AG04450 (cell line): Measurements from ENCODE around the gene ATL1. TPM values are rescaled to one million over a fixed set of nuclear protein-coding genes. Genes with fewer than 3 reads are reported as not detected.
"Not testable (repeated sequence)": the region's sequence is repeated elsewhere in the genome, so short reads cannot be mapped to it uniquely, and the experiment has no call there.

Source experiments
- CTCF ChIA-PET: fragments of 300-600, 350-600 bp; formaldehyde crosslinking; extraction: SDS; loops from one replicate; lab custom pipeline; 2022; ENCODE audit warnings: antibody characterized with exemption, inconsistent platforms; lab: Charles Lee
- POLR2A ChIA-PET: fragments of 350-600 bp; formaldehyde crosslinking; extraction: SDS; loops from one replicate; lab custom pipeline; 2021; ENCODE audit warnings: antibody characterized with exemption, inconsistent platforms; lab: Yijun Ruan, JAX
- DNase-seq: peaks from one replicate; pipeline ENCODE4 v3.0.0-alpha.2; 2011; ENCODE audit warnings: low read depth, low spot score
- H3K27ac ChIP-seq: one replicate; pipeline ENCODE4 v1.5.1; 2012; ENCODE audit warnings: low read depth, low read length, control low read depth
- H3K27me3 ChIP-seq: one replicate; pipeline ENCODE4 v1.6.0; 2012; ENCODE audit warnings: low read length; ENCODE audit not compliant: control insufficient read depth, insufficient read depth
- H3K4me3 ChIP-seq: 2 replicates; pipeline ENCODE4 v1.5.1; 2011; ENCODE audit warnings: mild to moderate bottlenecking, low read depth, low read length, control low read depth
- H3K9me3 ChIP-seq: 2 replicates; pipeline ENCODE4 v1.5.1; 2012; ENCODE audit warnings: low read length; ENCODE audit not compliant: control insufficient read depth, insufficient read depth
- CTCF ChIP-seq: IDR thresholded peaks from 2 replicates; pipeline ENCODE4 v1.5.1; 2011; ENCODE audit warnings: low read depth, low read length, control low read depth, inconsistent platforms
- polyA plus RNA-seq: library from polyadenylated mRNA; depleted of rRNA; stranded (reverse); fragments of >200 nt; gene quantifications from 2 replicates; pipeline ENCODE4 v1.2.3, GENCODE V29; 2011

Gene ATL1
- polyA plus RNA-seq, 1 experiment, result 11.5 TPM

- Histone ChIP-seq H3K9me3 (no peaks in the 10 kb centered on the region; the same call in 1 of the 2 replicates), H3K4me3 (no peak overlapping the region), H3K27me3 (no peaks in the 10 kb centered on the region), H3K27ac (no peak overlapping the region)
- CTCF ChIA-PET, result interaction anchor here (1.0 kb wide), 1 partner anchor 213 kb away, joined by 4 read pairs; no protein-coding TSS in a partner anchor
- POLR2A ChIA-PET, result no interaction called here
- no peak for TF ChIP-seq CTCF
- no peak for DNase-seq
These were observed 26.1 kb upstream of the ATL1 start for GRCh38 chr14:50533806-50534205.

- H3K9me3 ChIP-seq, result no peaks in the 10 kb centered on the region; the same call in 1 of the 2 replicates
- no peak overlapping the region for H3K4me3 ChIP-seq
- no peak for TF ChIP-seq CTCF
- POLR2A ChIA-PET, result no interaction called here
- no peaks in the 10 kb centered on the region for H3K27me3 ChIP-seq
- no peak overlapping the region for H3K27ac ChIP-seq
- no peak for DNase-seq
- CTCF ChIA-PET, result interaction anchor here (1.0 to 1.7 kb wide), 2 partner anchors 213 to 216 kb away, joined by 4 to 6 read pairs; no protein-coding TSS in a partner anchor
These were observed 25.5 kb upstream of the ATL1 start for GRCh38 chr14:50534416-50534815.

GRCh38 chr14:50534997-50535396, 24.9 kb upstream of the ATL1 start:
- ChIA-PET POLR2A (no interaction called here), CTCF (interaction anchor here (1.0 to 1.7 kb wide), 2 partner anchors 214 to 216 kb away, joined by 4 to 6 read pairs; no protein-coding TSS in a partner anchor)
- no peak overlapping the region for H3K27ac ChIP-seq
- DNase-seq, result no peak
- H3K9me3 ChIP-seq, result no peaks in the 10 kb centered on the region; the same call in 1 of the 2 replicates
- no peaks in the 10 kb centered on the region for H3K27me3 ChIP-seq
- H3K4me3 ChIP-seq, result no peak overlapping the region
- TF ChIP-seq CTCF, result no peak

GRCh38 chr14:50538034-50538433, 21.9 kb upstream of the ATL1 start:
- POLR2A ChIA-PET, H3K4me3 ChIP-seq, H3K27ac ChIP-seq, H3K9me3 ChIP-seq, DNase-seq, H3K27me3 ChIP-seq: not testable (repeated sequence)
- CTCF ChIA-PET, result interaction anchor here (0.6 to 0.8 kb wide), 2 partner anchors 36 to 177 kb away, joined by 5 to 6 read pairs; no protein-coding TSS in a partner anchor

- H3K4me3 ChIP-seq, result no peak overlapping the region
- DNase-seq, result no peak
- no peak for TF ChIP-seq CTCF
- H3K9me3 ChIP-seq, result no peaks in the 10 kb centered on the region; the same call in 1 of the 2 replicates
- POLR2A ChIA-PET, result no interaction called here
- CTCF ChIA-PET, result interaction anchor here (0.5 to 3.0 kb wide), 6 partner anchors 56 to 321 kb away, joined by 3 to 17 read pairs (median 4); no protein-coding TSS in a partner anchor
- no peaks in the 10 kb centered on the region for H3K27me3 ChIP-seq
- H3K27ac ChIP-seq, result no peak overlapping the region
These were observed 20.9 kb upstream of the ATL1 start for GRCh38 chr14:50539051-50539450.
